Stimulated activated CD4-positive, alpha-beta T cell treated with anti-CD3 and anti-CD28 coated beads, Interleukin-4, amount 100 ng/mL, for 4 hours (primary cell): ENCODE results near the gene SYCP2L.

ENCODE experiments used
- DNase-seq, 2 experiments: peaks; one replicate each; pipeline ENCODE4 v3.0.0-alpha.2; 2020

Gene SYCP2L

GRCh38 chr6:11012295-11012754, 125.5 kb downstream of the SYCP2L start:
- DNase-seq, result no peak

- DNase-seq, result no peak
Measured at GRCh38 chr6:11012976-11013720, 126.3 kb downstream of the SYCP2L start.

- DNase-seq, result no peak
Measured at GRCh38 chr6:11013721-11014070, 126.8 kb downstream of the SYCP2L start.

- DNase-seq, result no peak
Measured at GRCh38 chr6:11015102-11015501, 128.2 kb downstream of the SYCP2L start.

GRCh38 chr6:11016452-11016851, 129.6 kb downstream of the SYCP2L start:
- no peak for DNase-seq

- DNase-seq, result no peak
Measured at GRCh38 chr6:11017090-11017489, 130.2 kb downstream of the SYCP2L start.

GRCh38 chr6:11018225-11018624, 131.4 kb downstream of the SYCP2L start:
- no peak for DNase-seq

GRCh38 chr6:11021003-11021402, 134.2 kb downstream of the SYCP2L start:
- no peak for DNase-seq

- no peak for DNase-seq
Measured at GRCh38 chr6:11021714-11022113, 134.9 kb downstream of the SYCP2L start.

- no peak for DNase-seq
Measured at GRCh38 chr6:11023032-11023431, 136.2 kb downstream of the SYCP2L start.
